ENCODE measurements around the gene HIPK4.

Gene HIPK4

DNA sequence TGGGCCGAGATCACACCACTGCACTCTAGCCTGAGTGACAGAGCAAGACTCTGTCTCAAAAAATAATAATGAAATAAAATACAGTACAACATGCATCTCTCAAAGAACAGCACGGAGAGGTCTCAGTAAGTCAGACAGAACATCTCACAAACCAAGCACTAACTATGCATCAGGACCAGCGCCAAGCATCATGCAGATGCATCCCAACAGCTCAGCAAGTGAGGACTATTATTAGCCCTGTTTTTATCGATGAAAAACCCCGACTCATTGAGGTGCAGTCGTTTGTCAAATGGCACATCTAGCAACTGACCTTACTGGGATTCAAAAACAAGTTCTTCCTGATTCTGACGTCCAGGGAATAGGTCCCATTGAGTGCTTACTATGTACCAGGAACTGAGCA, 45.6 kb downstream of the HIPK4 start:
- no peaks in the 10 kb centered on the region for H3K36me3 ChIP-seq (ENCODE audit: insufficient read depth, low read length)
- H3K27me3 ChIP-seq (ENCODE audit: insufficient read depth, low read length, poor library complexity, severe bottlenecking): no peaks in the 10 kb centered on the region
- H3K9me2 ChIP-seq (replicated peaks; ENCODE audit: low read depth, low read length): no peaks in the 10 kb centered on the region
- TF ChIP-seq, protein P1, sequence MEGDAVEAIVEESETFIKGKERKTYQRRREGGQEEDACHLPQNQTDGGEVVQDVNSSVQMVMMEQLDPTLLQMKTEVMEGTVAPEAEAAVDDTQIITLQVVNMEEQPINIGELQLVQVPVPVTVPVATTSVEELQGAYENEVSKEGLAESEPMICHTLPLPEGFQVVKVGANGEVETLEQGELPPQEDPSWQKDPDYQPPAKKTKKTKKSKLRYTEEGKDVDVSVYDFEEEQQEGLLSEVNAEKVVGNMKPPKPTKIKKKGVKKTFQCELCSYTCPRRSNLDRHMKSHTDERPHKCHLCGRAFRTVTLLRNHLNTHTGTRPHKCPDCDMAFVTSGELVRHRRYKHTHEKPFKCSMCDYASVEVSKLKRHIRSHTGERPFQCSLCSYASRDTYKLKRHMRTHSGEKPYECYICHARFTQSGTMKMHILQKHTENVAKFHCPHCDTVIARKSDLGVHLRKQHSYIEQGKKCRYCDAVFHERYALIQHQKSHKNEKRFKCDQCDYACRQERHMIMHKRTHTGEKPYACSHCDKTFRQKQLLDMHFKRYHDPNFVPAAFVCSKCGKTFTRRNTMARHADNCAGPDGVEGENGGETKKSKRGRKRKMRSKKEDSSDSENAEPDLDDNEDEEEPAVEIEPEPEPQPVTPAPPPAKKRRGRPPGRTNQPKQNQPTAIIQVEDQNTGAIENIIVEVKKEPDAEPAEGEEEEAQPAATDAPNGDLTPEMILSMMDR (conservative IDR thresholded peaks at IDR 0.05; ENCODE audit: low read length): no peak
- no peak for TF ChIP-seq EZH2phosphoT487 (IDR thresholded peaks at IDR 0.05; ENCODE audit: borderline replicate concordance)
- peaks cover 29% of the 10 kb centered on the region for H3K79me2 ChIP-seq (ENCODE audit: insufficient read depth, low read length)
- H4K20me1 ChIP-seq (ENCODE audit: insufficient read depth, low read length, poor library complexity, severe bottlenecking): peaks cover 5% of the 10 kb centered on the region
- no peaks in the 10 kb centered on the region for H3F3A ChIP-seq (ENCODE audit: low read depth)
- peaks cover 26% of the 10 kb centered on the region for H3K4me1 ChIP-seq (ENCODE audit: insufficient read depth, low read length, poor library complexity, severe bottlenecking)
- no peak overlapping the region for H3K4me2 ChIP-seq (ENCODE audit: low read depth, low read length, poor library complexity, severe bottlenecking)
- H3K9ac ChIP-seq (ENCODE audit: low read depth, low read length, poor library complexity, severe bottlenecking): no peak overlapping the region
- H2AFZ ChIP-seq (ENCODE audit: low read length): no peak overlapping the region
- H3K4me3 ChIP-seq (ENCODE audit: low read length, poor library complexity, severe bottlenecking): no peak overlapping the region
- no peaks in the 10 kb centered on the region for H3K9me3 ChIP-seq (ENCODE audit: insufficient read depth, low read depth, low read length)

DNA sequence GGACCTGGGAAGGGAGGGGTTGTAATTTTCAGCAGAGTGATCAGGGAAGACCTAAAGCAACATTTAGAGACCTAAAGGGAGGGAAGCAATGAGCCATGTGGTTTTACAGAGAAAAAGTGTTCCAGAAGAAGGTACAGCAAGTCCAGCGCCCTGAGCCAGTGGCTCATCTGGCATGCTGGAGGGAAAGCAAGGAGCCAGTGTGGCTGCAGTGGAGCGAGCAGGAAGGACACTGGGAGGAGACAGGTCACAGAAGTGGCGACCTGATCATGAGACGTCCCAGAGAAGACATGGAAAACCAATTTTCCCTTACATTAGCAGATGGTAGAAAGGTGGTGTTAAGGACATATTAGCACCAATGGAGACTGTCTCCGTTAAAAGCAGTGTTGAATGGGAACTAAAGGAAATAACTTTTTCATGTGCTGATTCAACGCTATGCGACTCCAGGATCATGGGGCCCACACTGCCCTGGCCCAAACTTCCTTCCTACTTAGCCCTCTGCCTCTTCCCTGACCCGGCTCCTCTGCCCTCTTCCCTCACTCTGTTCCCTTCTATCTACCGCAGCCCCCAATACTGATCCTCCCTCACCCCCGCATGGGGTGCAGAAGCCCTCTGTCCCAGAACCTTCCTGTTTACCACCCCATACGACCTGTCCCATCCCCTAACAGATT, 47.2 kb downstream of the HIPK4 start:
- Histone ChIP-seq H3K4me2 (ENCODE audit: low read depth, low read length, poor library complexity, severe bottlenecking) (peak overlapping the region; percentile 27), H3K4me1 (ENCODE audit: insufficient read depth, low read length, poor library complexity, severe bottlenecking) (peaks cover 19% of the 10 kb centered on the region), H3K9me3 (ENCODE audit: insufficient read depth, low read depth, low read length) (no peaks in the 10 kb centered on the region), H2AFZ (ENCODE audit: low read length) (no peak overlapping the region), H4K20me1 (ENCODE audit: insufficient read depth, low read length, poor library complexity, severe bottlenecking) (peaks cover 8% of the 10 kb centered on the region), H3F3A (ENCODE audit: low read depth) (no peaks in the 10 kb centered on the region), H3K9ac (ENCODE audit: low read depth, low read length, poor library complexity, severe bottlenecking) (no peak overlapping the region), H3K4me3 (ENCODE audit: low read length, poor library complexity, severe bottlenecking) (no peak overlapping the region), H3K9me2 (replicated peaks; ENCODE audit: low read depth, low read length) (no peaks in the 10 kb centered on the region), H3K27me3 (ENCODE audit: insufficient read depth, low read length, poor library complexity, severe bottlenecking) (no peaks in the 10 kb centered on the region), H3K36me3 (ENCODE audit: insufficient read depth, low read length) (no peaks in the 10 kb centered on the region), H3K79me2 (ENCODE audit: insufficient read depth, low read length) (peaks cover 19% of the 10 kb centered on the region)
- TF ChIP-seq, protein P1 (conservative IDR thresholded peaks at IDR 0.05; ENCODE audit: low read length): no peak
- no peak for TF ChIP-seq EZH2phosphoT487 (IDR thresholded peaks at IDR 0.05; ENCODE audit: borderline replicate concordance)

DNA sequence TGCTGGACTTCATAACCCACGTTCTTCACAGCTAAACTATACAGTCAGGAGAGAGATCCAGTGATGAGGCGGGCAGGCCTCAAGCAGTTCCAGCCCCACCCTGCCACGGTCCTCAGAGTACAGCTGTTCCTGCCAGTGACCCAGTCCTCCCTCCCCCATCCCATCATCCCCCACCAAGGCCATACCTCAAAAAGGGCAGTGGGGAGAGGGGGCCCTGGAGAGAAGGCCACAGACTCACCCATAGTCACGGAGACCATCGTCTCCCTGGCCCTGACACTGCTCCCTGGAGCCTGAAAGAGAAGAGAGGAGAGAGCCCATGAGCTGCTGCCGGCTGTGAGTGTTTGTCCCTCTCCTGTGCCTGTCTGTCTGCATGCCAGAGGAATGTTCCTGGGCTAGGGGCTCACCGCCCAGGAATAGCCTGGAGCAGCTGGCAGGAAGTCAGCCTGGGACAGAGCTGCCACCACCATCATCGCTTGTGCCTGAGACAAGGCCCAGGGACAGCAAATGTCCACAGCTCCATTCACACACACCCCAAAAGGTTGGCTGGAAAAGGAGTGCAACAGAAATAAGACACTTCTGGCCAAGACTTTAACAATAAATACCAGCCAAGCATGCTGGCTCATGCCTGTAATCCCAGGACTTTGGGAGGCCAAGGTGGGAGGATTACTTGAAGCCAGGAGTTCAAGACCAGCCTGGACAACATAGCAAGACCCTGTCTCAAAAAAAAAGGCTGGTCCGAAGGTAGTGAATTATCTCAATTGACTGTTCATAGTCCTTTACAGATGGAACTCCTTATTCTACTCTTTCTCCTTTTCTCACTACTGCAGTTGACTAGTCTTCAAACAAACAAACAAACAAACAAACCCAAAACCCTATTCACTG, 48.1 kb downstream of the HIPK4 start:
- no peaks in the 10 kb centered on the region for H3K9me3 ChIP-seq (ENCODE audit: insufficient read depth, low read depth, low read length)
- H3K9me2 ChIP-seq (replicated peaks; ENCODE audit: low read depth, low read length): no peaks in the 10 kb centered on the region
- H3K27me3 ChIP-seq (ENCODE audit: insufficient read depth, low read length, poor library complexity, severe bottlenecking): no peaks in the 10 kb centered on the region
- no peak overlapping the region for H3K4me3 ChIP-seq (ENCODE audit: low read length, poor library complexity, severe bottlenecking)
- peaks cover 5% of the 10 kb centered on the region for H4K20me1 ChIP-seq (ENCODE audit: insufficient read depth, low read length, poor library complexity, severe bottlenecking)
- H3K4me2 ChIP-seq (ENCODE audit: low read depth, low read length, poor library complexity, severe bottlenecking): no peak overlapping the region
- peaks cover 12% of the 10 kb centered on the region for H3K4me1 ChIP-seq (ENCODE audit: insufficient read depth, low read length, poor library complexity, severe bottlenecking)
- H3K9ac ChIP-seq (ENCODE audit: low read depth, low read length, poor library complexity, severe bottlenecking): no peak overlapping the region
- H3F3A ChIP-seq (ENCODE audit: low read depth): no peaks in the 10 kb centered on the region
- no peak overlapping the region for H2AFZ ChIP-seq (ENCODE audit: low read length)
- TF ChIP-seq, protein P1 (conservative IDR thresholded peaks at IDR 0.05; ENCODE audit: low read length): no peak
- TF ChIP-seq EZH2phosphoT487 (IDR thresholded peaks at IDR 0.05; ENCODE audit: borderline replicate concordance): no peak
- H3K79me2 ChIP-seq (ENCODE audit: insufficient read depth, low read length): peaks cover 14% of the 10 kb centered on the region
- no peaks in the 10 kb centered on the region for H3K36me3 ChIP-seq (ENCODE audit: insufficient read depth, low read length)
